ENCODE measurements around the gene DYNC1H1.
"Not testable (repeated sequence)": the region's sequence is repeated elsewhere in the genome, so short reads cannot be mapped to it uniquely, and the experiment has no call there.

The DYNC1H1 gene

GRCh38 chr14:102063808-102064429 lies 99.5 kb downstream of the DYNC1H1 start:
- no peak for DNase-seq (ENCODE audit: low read depth)

- not testable (repeated sequence) for DNase-seq (ENCODE audit: low read depth)
Observed at GRCh38 chr14:102064590-102064989, 100.2 kb downstream of the DYNC1H1 start.

- DNase-seq (ENCODE audit: low read depth), result no peak
Observed at GRCh38 chr14:102066041-102066451, 101.7 kb downstream of the DYNC1H1 start.

GRCh38 chr14:102071283-102071998 lies 107.1 kb downstream of the DYNC1H1 start:
- DNase-seq (ENCODE audit: low read depth), result no peak

GRCh38 chr14:102074415-102074964 lies 110.1 kb downstream of the DYNC1H1 start:
- DNase-seq (ENCODE audit: low read depth), result no peak

- DNase-seq (ENCODE audit: low read depth), result no peak
Observed at GRCh38 chr14:102075155-102075554, 110.8 kb downstream of the DYNC1H1 start.

GRCh38 chr14:102077382-102077709 lies 113.0 kb downstream of the DYNC1H1 start:
- no peak for DNase-seq (ENCODE audit: low read depth)

GRCh38 chr14:102078361-102078791 lies 114.0 kb downstream of the DYNC1H1 start:
- DNase-seq (ENCODE audit: low read depth), result not testable (repeated sequence)

GRCh38 chr14:102078831-102079699 lies 114.7 kb downstream of the DYNC1H1 start:
- DNase-seq (ENCODE audit: low read depth), result no peak

GRCh38 chr14:102079700-102079979 lies 115.3 kb downstream of the DYNC1H1 start:
- DNase-seq (ENCODE audit: low read depth), result no peak

- DNase-seq (ENCODE audit: low read depth), result no peak
Observed at GRCh38 chr14:102080183-102081080, 116.1 kb downstream of the DYNC1H1 start.

- no peak for DNase-seq (ENCODE audit: low read depth)
Observed at GRCh38 chr14:102081231-102082080, 117.1 kb downstream of the DYNC1H1 start.

- DNase-seq (ENCODE audit: low read depth), result not testable (repeated sequence)
Observed at GRCh38 chr14:102084522-102084921, 120.1 kb downstream of the DYNC1H1 start.

- DNase-seq (ENCODE audit: low read depth), result no peak
Observed at GRCh38 chr14:102084931-102085330, 120.6 kb downstream of the DYNC1H1 start.

- no peak for DNase-seq (ENCODE audit: low read depth)
Observed at GRCh38 chr14:102085488-102085887, 121.1 kb downstream of the DYNC1H1 start.

- no peak for DNase-seq (ENCODE audit: low read depth)
Observed at GRCh38 chr14:102085948-102086708, 121.8 kb downstream of the DYNC1H1 start.

- DNase-seq (ENCODE audit: low read depth), result no peak
Observed at GRCh38 chr14:102086709-102086971, 122.3 kb downstream of the DYNC1H1 start.

GRCh38 chr14:102086972-102087761 lies 122.8 kb downstream of the DYNC1H1 start, which contains the start of gene HSP90AA1:
Gene HSP90AA1 (minus strand): TSS chr14:102087044. CDS start chr14:102086378, 666 bp downstream.
- DNase-seq (ENCODE audit: low read depth), result peak; percentile 79

GRCh38 chr14:102087762-102088011 lies 123.3 kb downstream of the DYNC1H1 start:
- DNase-seq (ENCODE audit: low read depth), result no peak
